HEK293 (cell line): Measurements from ENCODE around the gene MAD2L1BP.

Source experiments
- EGR2 ChIP-seq: fragments of 450-650 bp; formaldehyde crosslinking; IDR thresholded peaks from 2 replicates; pipeline ENCODE4 v1.5.1; 2016; ENCODE audit warnings: low read depth, missing biosample characterization, missing genetic modification characterization
- GLIS2 ChIP-seq: fragments of 450-650 bp; formaldehyde crosslinking; IDR thresholded peaks from 2 replicates; pipeline ENCODE4 v1.5.1; 2016; ENCODE audit warnings: missing biosample characterization, missing genetic modification characterization
- IKZF3 ChIP-seq: fragments of 450-650 bp; IDR thresholded peaks from 2 replicates; pipeline ENCODE4 v1.5.0; 2018; ENCODE audit warnings: missing biosample characterization, mild to moderate bottlenecking, missing genetic modification characterization, moderate library complexity
- KLF1 ChIP-seq: fragments of 450-650 bp; formaldehyde crosslinking; IDR thresholded peaks from 2 replicates; pipeline ENCODE4 v1.5.1; 2016; ENCODE audit warnings: missing biosample characterization, missing genetic modification characterization
- KLF10 ChIP-seq: fragments of 450-650 bp; IDR thresholded peaks from 2 replicates; pipeline ENCODE4 v1.5.1; 2018; ENCODE audit warnings: missing biosample characterization, mild to moderate bottlenecking, missing genetic modification characterization
- KLF17 ChIP-seq: fragments of 450-650 bp; formaldehyde crosslinking; IDR thresholded peaks from 2 replicates; pipeline ENCODE4 v1.5.1; 2016; ENCODE audit warnings: missing biosample characterization, missing genetic modification characterization
- REPIN1 ChIP-seq: fragments of 450-650 bp; formaldehyde crosslinking; IDR thresholded peaks from 2 replicates; pipeline ENCODE4 v1.5.1; 2017; ENCODE audit warnings: missing biosample characterization, missing genetic modification characterization, low read depth
- ZBTB48 ChIP-seq: fragments of 450-650 bp; formaldehyde crosslinking; IDR thresholded peaks from 2 replicates; pipeline ENCODE4 v1.5.1; 2016; ENCODE audit warnings: missing biosample characterization, missing genetic modification characterization
- ZBTB7A ChIP-seq: fragments of 450-650 bp; formaldehyde crosslinking; IDR thresholded peaks from 2 replicates; pipeline ENCODE4 v1.5.1; 2016; ENCODE audit warnings: low read depth, missing biosample characterization, missing genetic modification characterization
- ZNF248 ChIP-seq: fragments of 450-650 bp; formaldehyde crosslinking; IDR thresholded peaks from 2 replicates; pipeline ENCODE4 v1.5.1; 2017; ENCODE audit warnings: missing biosample characterization, missing genetic modification characterization
- ZNF311 ChIP-seq: fragments of 450-650 bp; formaldehyde crosslinking; IDR thresholded peaks from 2 replicates; pipeline ENCODE4 v1.5.1; 2017; ENCODE audit warnings: missing biosample characterization, missing genetic modification characterization, borderline replicate concordance
- ZNF341 ChIP-seq: fragments of 450-650 bp; formaldehyde crosslinking; IDR thresholded peaks from 2 replicates; pipeline ENCODE4; 2016; ENCODE audit warnings: low read depth, missing biosample characterization, missing genetic modification characterization
- ZNF37A ChIP-seq: fragments of 450-650 bp; IDR thresholded peaks from 2 replicates; pipeline ENCODE4 v1.5.1; 2018; ENCODE audit warnings: missing biosample characterization, missing genetic modification characterization
- ZNF394 ChIP-seq: fragments of 450-650 bp; formaldehyde crosslinking; IDR thresholded peaks from 2 replicates; pipeline ENCODE4 v1.5.1; 2016; ENCODE audit warnings: missing biosample characterization, missing genetic modification characterization, mild to moderate bottlenecking, moderate library complexity, borderline replicate concordance
- ZNF423 ChIP-seq: fragments of 450-650 bp; formaldehyde crosslinking; IDR thresholded peaks from 2 replicates; pipeline ENCODE4 v1.5.1; 2016; ENCODE audit warnings: missing biosample characterization, missing genetic modification characterization
- ZNF426 ChIP-seq: fragments of 450-650 bp; formaldehyde crosslinking; IDR thresholded peaks from 2 replicates; pipeline ENCODE4 v1.5.1; 2017; ENCODE audit warnings: missing biosample characterization, missing genetic modification characterization, mild to moderate bottlenecking, inconsistent platforms, moderate library complexity
- ZNF513 ChIP-seq: fragments of 450-650 bp; IDR thresholded peaks from 2 replicates; pipeline ENCODE4 v1.5.1; 2018; ENCODE audit warnings: missing biosample characterization, missing genetic modification characterization
- ZNF629 ChIP-seq: fragments of 450-650 bp; formaldehyde crosslinking; IDR thresholded peaks from 2 replicates; pipeline ENCODE4 v1.5.1; 2017; ENCODE audit warnings: missing biosample characterization, missing genetic modification characterization
- ZNF654 ChIP-seq: fragments of 450-650 bp; formaldehyde crosslinking; IDR thresholded peaks from 2 replicates; pipeline ENCODE4 v1.5.1; 2016; ENCODE audit warnings: low read depth, missing biosample characterization, missing genetic modification characterization
- ZNF76 ChIP-seq: fragments of 450-650 bp; formaldehyde crosslinking; IDR thresholded peaks from 2 replicates; pipeline ENCODE4; 2016; ENCODE audit warnings: low read depth, missing biosample characterization, missing genetic modification characterization, borderline replicate concordance
- ZNF768 ChIP-seq: fragments of 450-650 bp; formaldehyde crosslinking; IDR thresholded peaks from 2 replicates; pipeline ENCODE4 v1.5.1; 2018; ENCODE audit warnings: missing biosample characterization, mild to moderate bottlenecking, missing genetic modification characterization
- ZXDB ChIP-seq: fragments of 450-650 bp; formaldehyde crosslinking; IDR thresholded peaks from 2 replicates; pipeline ENCODE4 v1.5.1; 2016; ENCODE audit warnings: missing biosample characterization, missing genetic modification characterization
- TF ChIP-seq, protein P1 (sequence below): fragments of 450-650 bp; formaldehyde crosslinking; conservative IDR thresholded peaks from 2 replicates; pipeline ENCODE4 v1.5.1; 2016; ENCODE audit warnings: low read depth, missing biosample characterization, missing genetic modification characterization
- TF ChIP-seq, protein P2 (sequence below): fragments of 450-650 bp; formaldehyde crosslinking; IDR thresholded peaks from 2 replicates; pipeline ENCODE4 v1.5.1; 2016; ENCODE audit warnings: missing biosample characterization, missing genetic modification characterization
- TF ChIP-seq, protein P3 (sequence below): fragments of 450-650 bp; formaldehyde crosslinking; optimal IDR thresholded peaks from 2 replicates; pipeline ENCODE3; 2016; ENCODE audit warnings: missing biosample characterization, mild to moderate bottlenecking, missing genetic modification characterization
- TF ChIP-seq, protein P4 (sequence below): fragments of 450-650 bp; formaldehyde crosslinking; IDR thresholded peaks from 2 replicates; pipeline ENCODE4 v1.5.1; 2017; ENCODE audit warnings: missing biosample characterization, missing genetic modification characterization

MAD2L1BP gene

GRCh38 chr6:43629505-43630300 is 5.9 kb upstream of the MAD2L1BP start (continued):
- TF ChIP-seq KLF17 (tag by site-specific recombination) (no peak; the same call in 1 of the 2 replicates), REPIN1 (tag by site-specific recombination) (no peak), EGR2 (tag by site-specific recombination) (no peak), ZNF248 (tag by site-specific recombination) (no peak), ZNF654 (tag by site-specific recombination) (0 out of 2 replicates have a peak, but pooled peaks have one; percentile 3), ZXDB (tag by site-specific recombination) (peak; percentile 70; the same call in 1 of the 2 replicates), ZNF341 (tag by site-specific recombination) (peak; percentile 64), ZNF426 (tag by site-specific recombination) (no peak), ZBTB48 (no peak; the same call in 1 of the 2 replicates), KLF10 (peak; percentile 94), ZNF37A (no peak), ZNF513 (tag by site-specific recombination) (peak; percentile 33; the same call in 1 of the 2 replicates), GLIS2 (tag by site-specific recombination) (no peak; the same call in 1 of the 2 replicates), ZNF76 (tag by site-specific recombination) (no peak), ZBTB7A (tag by site-specific recombination) (no peak), ZNF311 (tag by site-specific recombination) (no peak), ZNF394 (tag by site-specific recombination) (0 out of 2 replicates have a peak, but pooled peaks have one; percentile 17), IKZF3 (peak; percentile 44; the same call in 1 of the 2 replicates), ZNF423 (tag by site-specific recombination) (no peak), KLF1 (tag by site-specific recombination) (peak; percentile 56; the same call in 1 of the 2 replicates), ZNF629 (peak; percentile 39), ZNF768 (tag by site-specific recombination) (no peak)
- TF ChIP-seq, protein P1, sequence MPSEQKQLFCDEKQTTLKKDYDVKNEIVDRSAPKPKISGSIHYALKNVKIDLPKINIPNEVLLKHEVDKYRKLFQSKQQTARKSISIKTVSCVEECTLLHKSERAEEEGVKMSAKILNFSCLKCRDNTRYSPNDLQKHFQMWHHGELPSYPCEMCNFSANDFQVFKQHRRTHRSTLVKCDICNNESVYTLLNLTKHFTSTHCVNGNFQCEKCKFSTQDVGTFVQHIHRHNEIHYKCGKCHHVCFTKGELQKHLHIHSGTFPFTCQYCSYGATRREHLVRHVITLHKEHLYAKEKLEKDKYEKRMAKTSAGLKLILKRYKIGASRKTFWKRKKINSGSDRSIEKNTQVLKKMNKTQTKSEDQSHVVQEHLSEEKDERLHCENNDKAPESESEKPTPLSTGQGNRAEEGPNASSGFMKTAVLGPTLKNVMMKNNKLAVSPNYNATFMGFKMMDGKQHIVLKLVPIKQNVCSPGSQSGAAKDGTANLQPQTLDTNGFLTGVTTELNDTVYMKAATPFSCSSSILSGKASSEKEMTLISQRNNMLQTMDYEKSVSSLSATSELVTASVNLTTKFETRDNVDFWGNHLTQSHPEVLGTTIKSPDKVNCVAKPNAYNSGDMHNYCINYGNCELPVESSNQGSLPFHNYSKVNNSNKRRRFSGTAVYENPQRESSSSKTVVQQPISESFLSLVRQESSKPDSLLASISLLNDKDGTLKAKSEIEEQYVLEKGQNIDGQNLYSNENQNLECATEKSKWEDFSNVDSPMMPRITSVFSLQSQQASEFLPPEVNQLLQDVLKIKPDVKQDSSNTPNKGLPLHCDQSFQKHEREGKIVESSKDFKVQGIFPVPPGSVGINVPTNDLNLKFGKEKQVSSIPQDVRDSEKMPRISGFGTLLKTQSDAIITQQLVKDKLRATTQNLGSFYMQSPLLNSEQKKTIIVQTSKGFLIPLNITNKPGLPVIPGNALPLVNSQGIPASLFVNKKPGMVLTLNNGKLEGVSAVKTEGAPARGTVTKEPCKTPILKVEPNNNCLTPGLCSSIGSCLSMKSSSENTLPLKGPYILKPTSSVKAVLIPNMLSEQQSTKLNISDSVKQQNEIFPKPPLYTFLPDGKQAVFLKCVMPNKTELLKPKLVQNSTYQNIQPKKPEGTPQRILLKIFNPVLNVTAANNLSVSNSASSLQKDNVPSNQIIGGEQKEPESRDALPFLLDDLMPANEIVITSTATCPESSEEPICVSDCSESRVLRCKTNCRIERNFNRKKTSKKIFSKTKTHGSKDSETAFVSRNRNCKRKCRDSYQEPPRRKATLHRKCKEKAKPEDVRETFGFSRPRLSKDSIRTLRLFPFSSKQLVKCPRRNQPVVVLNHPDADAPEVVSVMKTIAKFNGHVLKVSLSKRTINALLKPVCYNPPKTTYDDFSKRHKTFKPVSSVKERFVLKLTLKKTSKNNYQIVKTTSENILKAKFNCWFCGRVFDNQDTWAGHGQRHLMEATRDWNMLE (tag by site-specific recombination), result no peak
- TF ChIP-seq, protein P2, sequence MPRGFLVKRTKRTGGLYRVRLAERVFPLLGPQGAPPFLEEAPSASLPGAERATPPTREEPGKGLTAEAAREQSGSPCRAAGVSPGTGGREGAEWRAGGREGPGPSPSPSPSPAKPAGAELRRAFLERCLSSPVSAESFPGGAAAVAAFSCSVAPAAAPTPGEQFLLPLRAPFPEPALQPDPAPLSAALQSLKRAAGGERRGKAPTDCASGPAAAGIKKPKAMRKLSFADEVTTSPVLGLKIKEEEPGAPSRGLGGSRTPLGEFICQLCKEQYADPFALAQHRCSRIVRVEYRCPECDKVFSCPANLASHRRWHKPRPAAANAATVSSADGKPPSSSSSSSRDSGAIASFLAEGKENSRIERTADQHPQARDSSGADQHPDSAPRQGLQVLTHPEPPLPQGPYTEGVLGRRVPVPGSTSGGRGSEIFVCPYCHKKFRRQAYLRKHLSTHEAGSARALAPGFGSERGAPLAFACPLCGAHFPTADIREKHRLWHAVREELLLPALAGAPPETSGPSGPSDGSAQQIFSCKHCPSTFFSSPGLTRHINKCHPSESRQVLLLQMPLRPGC, result peak; percentile 28
- TF ChIP-seq, protein P3, sequence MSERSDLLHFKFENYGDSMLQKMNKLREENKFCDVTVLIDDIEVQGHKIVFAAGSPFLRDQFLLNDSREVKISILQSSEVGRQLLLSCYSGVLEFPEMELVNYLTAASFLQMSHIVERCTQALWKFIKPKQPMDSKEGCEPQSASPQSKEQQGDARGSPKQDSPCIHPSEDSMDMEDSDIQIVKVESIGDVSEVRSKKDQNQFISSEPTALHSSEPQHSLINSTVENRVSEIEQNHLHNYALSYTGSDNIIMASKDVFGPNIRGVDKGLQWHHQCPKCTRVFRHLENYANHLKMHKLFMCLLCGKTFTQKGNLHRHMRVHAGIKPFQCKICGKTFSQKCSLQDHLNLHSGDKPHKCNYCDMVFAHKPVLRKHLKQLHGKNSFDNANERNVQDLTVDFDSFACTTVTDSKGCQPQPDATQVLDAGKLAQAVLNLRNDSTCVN, result peak; percentile 25
- TF ChIP-seq, protein P4, sequence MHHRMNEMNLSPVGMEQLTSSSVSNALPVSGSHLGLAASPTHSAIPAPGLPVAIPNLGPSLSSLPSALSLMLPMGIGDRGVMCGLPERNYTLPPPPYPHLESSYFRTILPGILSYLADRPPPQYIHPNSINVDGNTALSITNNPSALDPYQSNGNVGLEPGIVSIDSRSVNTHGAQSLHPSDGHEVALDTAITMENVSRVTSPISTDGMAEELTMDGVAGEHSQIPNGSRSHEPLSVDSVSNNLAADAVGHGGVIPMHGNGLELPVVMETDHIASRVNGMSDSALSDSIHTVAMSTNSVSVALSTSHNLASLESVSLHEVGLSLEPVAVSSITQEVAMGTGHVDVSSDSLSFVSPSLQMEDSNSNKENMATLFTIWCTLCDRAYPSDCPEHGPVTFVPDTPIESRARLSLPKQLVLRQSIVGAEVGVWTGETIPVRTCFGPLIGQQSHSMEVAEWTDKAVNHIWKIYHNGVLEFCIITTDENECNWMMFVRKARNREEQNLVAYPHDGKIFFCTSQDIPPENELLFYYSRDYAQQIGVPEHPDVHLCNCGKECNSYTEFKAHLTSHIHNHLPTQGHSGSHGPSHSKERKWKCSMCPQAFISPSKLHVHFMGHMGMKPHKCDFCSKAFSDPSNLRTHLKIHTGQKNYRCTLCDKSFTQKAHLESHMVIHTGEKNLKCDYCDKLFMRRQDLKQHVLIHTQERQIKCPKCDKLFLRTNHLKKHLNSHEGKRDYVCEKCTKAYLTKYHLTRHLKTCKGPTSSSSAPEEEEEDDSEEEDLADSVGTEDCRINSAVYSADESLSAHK (tag by site-specific recombination), result no peak
